Ovary (tissue), 9 donors: Measurements from ENCODE around the gene MAP2K7. TPM values are rescaled to one million over a fixed set of nuclear protein-coding genes. Genes with fewer than 3 reads are reported as not detected.

Experiments used
- DNase-seq, 5 donors: peaks; one replicate each; pipeline ENCODE4 v3.0.0-alpha.2; 2019 to 2020
- H3K27ac ChIP-seq, 2 donors: fragments of 200-600 bp; one replicate each; pipeline versions ENCODE4 v1.5.1 to v1.8.0; 2019 to 2022
- H3K27me3 ChIP-seq: fragments of 200-600 bp; one replicate; pipeline ENCODE4 v1.8.0; 2022
- H3K36me3 ChIP-seq: fragments of 200-600 bp; sonication (generic); one replicate; pipeline ENCODE4 v1.5.1; 2019
- H3K4me1 ChIP-seq: one replicate; pipeline ENCODE4 v1.8.1; 2013; ENCODE audit warnings: mild to moderate bottlenecking, moderate library complexity; ENCODE audit not compliant: insufficient read depth
- H3K4me3 ChIP-seq: fragments of 200-600 bp; sonication (generic); one replicate; pipeline ENCODE4 v1.5.1; 2017
- H3K9me3 ChIP-seq, 2 donors: fragments of 200-600 bp in 1 of 2; sonication (generic) in 1 of 2; one replicate each; pipeline versions ENCODE4 v1.5.1 to v1.8.1; 2013 to 2019; ENCODE audit warnings: mild to moderate bottlenecking in 1 of 2, moderate library complexity in 1 of 2
- EP300 ChIP-seq: sonication (generic); formaldehyde crosslinking; IDR thresholded peaks from one replicate; pipeline ENCODE4 v1.6.1; 2017; ENCODE audit warnings: antibody characterized with exemption
- POLR2A ChIP-seq: fragments of 450-650 bp; IDR thresholded peaks from one replicate; pipeline ENCODE4 v1.6.1; 2017; ENCODE audit warnings: antibody characterized with exemption, mild to moderate bottlenecking, moderate library complexity
- WGBS, 3 donors: extraction: QIAGEN DNeasy Blood & Tissue Kit in 1 of 3; methylation state at CpG; one replicate each; pipeline versions ENCODE4 v1.1.5 to v1.1.7; 2013 to 2017; 5-methylcytosine and 5-hydroxymethylcytosine counted together
- intact Hi-C, 4 donors: fragments of 100-400 bp; cut with DNase I; formaldehyde crosslinking; loops; one replicate each; pipeline versions ENCODE4 v1.11.0 to v1.15.1; 2022 to 2023
- polyA plus RNA-seq, 2 donors: library from polyadenylated mRNA; stranded (reverse); fragments of 200-250 nt in 1 of 2; fragments of 350-450 nt in 1 of 2; fragmentation: Illumina TruSeq in 1 of 2; extraction: RNeasy Lipid Tissue Mini Kit (QIAGEN cat#74804) in 1 of 2; gene quantifications; one replicate each; pipeline ENCODE4 v1.2.3, GENCODE V29; 2013 to 2014
- total RNA-seq, 7 donors: library from RNA; depleted of rRNA in 2 of 7; stranded (reverse); fragments of >200 nt in 2 of 7; fragmentation: NEBNext Ultra II Directional in 3 of 7; extraction: Animal tissue kit (Norgen Biotek cat#: 25700) in 3 of 7; gene quantifications; one replicate each; pipeline versions ENCODE4 v1.1.0 to v1.2.4, GENCODE V29; 2016 to 2023
- TF ChIP-seq, protein P1 (sequence below), 3 donors: fragments of 450-650 bp in 2 of 3; fragments of 200-600 bp in 1 of 3; IDR thresholded peaks; one replicate each; pipeline versions ENCODE4 v1.5.1 to v1.8.0; 2016 to 2022; ENCODE audit warnings: antibody characterized with exemption in 3 of 3, mild to moderate bottlenecking in 1 of 3
- donor health status: DM: no; HTN: no; CAD: no; lungs with moderate emphysema.
- donor health status: DM: no; HTN: no; CAD: no.
- donor health status: Bipolar disorder and iron deficiency.
- donor health status: DM: yes; HTN: yes; CAD: no.
- donor health status: DM: no; HTN: no; CAD: no.
- donor health status: DM: yes; HTN: yes; CAD: no.

Gene MAP2K7
- total and polyA plus RNA-seq, 9 donors = 6.3 to 35.5 (median 26.3) TPM

DNA sequence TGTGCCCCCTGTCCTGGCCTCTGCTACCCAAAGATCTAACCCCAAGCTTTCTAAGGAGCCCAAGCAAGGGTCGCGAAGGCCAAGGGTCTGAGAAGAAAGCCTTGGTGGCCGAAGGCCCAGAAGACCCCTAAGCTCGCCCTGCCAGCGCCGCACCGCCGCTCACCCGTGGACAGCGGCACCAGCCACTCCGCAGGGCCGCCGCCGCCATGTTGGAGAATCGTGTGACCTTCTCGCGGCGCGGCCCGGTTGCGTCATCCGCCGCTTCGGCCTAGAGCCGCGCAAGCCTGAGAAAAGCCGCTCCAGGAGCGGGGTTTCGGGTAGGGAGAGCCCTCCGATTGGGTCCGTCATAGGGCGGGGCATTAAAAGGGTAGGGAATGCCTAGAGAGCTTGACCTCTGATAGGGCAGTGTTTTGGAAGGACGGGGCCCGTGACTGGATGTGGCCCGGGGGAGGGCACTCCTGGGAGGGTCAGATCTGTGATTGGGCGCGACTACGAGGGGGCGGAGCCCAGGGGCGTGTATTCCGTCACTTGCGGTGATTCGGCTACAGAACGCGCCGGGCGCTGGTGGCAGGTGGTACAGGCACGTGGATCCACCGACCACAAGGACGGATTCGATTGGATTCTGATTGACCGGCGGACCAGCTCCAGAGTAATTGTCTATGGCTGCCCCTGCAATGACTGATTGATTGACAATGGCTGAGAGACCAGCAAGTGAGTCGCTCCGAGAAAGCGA lies 39.9 kb downstream of the MAP2K7 start, which contains the start of gene TIMM44:
TIMM44 (minus strand) TSS at position 223 of the 733 bp plus-strand sequence; CDS start at position 208, 15 bp downstream.
- peak; percentile 98 to 99 (median 98) for DNase-seq
- Histone ChIP-seq H3K27me3 (no peaks in the 10 kb centered on the region), H3K4me3 (peak within 1 kb of the TSS; percentile 61), H3K9me3 (no peaks in the 10 kb centered on the region), H3K4me1 (peaks cover 10% of the 10 kb centered on the region), H3K36me3 (no peaks in the 10 kb centered on the region), H3K27ac (peak within 1 kb of the TSS; percentile 97 to 98)
- WGBS, 3 donors = 0% methylated on average over 53 to 56 of the region's 56 CpGs
- intact Hi-C loops = loop anchor here in 3 of 4 donors (1.0 to 10.0 kb wide), 3 partner anchors 61 to 311 kb away; partner anchors contain the start of gene ELAVL1 (in 1 of the 3)
- TF ChIP-seq POLR2A = peak; percentile 63
- TF ChIP-seq EP300 = peak; percentile 75
- TF ChIP-seq, protein P1, sequence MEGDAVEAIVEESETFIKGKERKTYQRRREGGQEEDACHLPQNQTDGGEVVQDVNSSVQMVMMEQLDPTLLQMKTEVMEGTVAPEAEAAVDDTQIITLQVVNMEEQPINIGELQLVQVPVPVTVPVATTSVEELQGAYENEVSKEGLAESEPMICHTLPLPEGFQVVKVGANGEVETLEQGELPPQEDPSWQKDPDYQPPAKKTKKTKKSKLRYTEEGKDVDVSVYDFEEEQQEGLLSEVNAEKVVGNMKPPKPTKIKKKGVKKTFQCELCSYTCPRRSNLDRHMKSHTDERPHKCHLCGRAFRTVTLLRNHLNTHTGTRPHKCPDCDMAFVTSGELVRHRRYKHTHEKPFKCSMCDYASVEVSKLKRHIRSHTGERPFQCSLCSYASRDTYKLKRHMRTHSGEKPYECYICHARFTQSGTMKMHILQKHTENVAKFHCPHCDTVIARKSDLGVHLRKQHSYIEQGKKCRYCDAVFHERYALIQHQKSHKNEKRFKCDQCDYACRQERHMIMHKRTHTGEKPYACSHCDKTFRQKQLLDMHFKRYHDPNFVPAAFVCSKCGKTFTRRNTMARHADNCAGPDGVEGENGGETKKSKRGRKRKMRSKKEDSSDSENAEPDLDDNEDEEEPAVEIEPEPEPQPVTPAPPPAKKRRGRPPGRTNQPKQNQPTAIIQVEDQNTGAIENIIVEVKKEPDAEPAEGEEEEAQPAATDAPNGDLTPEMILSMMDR (IDR thresholded peaks at IDR 0.05) = peak in 1 of 3 donors; percentile 21

- Histone ChIP-seq H3K9me3 (no peaks in the 10 kb centered on the region), H3K27ac (peak overlapping the region in 1 of 2 donors; percentile 97), H3K4me3 (peak overlapping the region; percentile 51), H3K27me3 (no peaks in the 10 kb centered on the region), H3K36me3 (no peaks in the 10 kb centered on the region), H3K4me1 (peaks cover 10% of the 10 kb centered on the region)
- TF ChIP-seq EP300 = no peak
- TF ChIP-seq, protein P1 (IDR thresholded peaks at IDR 0.05) = peak; percentile 84 to 89 (median 87)
- intact Hi-C loops = loop anchor here in 3 of 4 donors (1.0 to 10.0 kb wide), 3 partner anchors 61 to 311 kb away; partner anchors contain the start of gene ELAVL1 (in 1 of the 3)
- DNase-seq = peak; percentile 82 to 89 (median 88)
- WGBS, 3 donors = 26 to 31% (median 27%) methylated on average over 18 of the region's 18 CpGs
Observed at GRCh38 chr19:7944177-7944761, 40.6 kb downstream of the MAP2K7 start.

- Histone ChIP-seq H3K4me1 (no peaks in the 10 kb centered on the region), H3K36me3 (no peaks in the 10 kb centered on the region), H3K27me3 (no peaks in the 10 kb centered on the region), H3K27ac (no peak overlapping the region), H3K9me3 (no peaks in the 10 kb centered on the region), H3K4me3 (no peak overlapping the region)
- DNase-seq = no peak
- WGBS, 3 donors = 95 to 96% (median 96%) methylated on average over 4 of the region's 4 CpGs
- intact Hi-C loops = loop anchor here in 2 of 4 donors (10.0 kb wide), 2 partner anchors 57 to 307 kb away; partner anchors contain the start of gene ELAVL1 (in 1 of the 2)
- TF ChIP-seq, protein P1 (IDR thresholded peaks at IDR 0.05) = no peak
- TF ChIP-seq POLR2A = no peak
- no peak for TF ChIP-seq EP300
Observed at GRCh38 chr19:7947939-7948338, 44.3 kb downstream of the MAP2K7 start.

DNA sequence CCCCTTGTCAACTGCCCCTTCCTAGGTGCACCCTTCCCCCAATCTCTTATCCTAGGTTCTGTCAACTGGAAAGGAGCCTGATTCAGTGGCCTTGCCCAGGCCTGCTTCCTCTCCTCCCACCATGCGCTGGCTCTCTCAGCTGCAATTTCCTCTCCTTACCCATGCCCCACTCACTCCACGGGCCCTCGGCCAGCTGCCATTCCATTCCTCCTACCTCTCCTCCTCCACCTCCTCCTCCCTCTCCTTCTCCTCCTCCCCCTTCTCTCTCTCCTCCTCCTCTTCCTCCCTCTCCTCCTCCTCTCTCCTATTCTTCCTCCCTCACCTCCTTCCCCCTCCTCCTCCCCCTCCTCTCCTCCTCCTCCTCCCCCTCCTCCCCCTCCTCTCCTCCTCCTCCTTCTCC lies 49.4 kb downstream of the MAP2K7 start:
- 8 to 15% (median 12%) methylated on average over 3 of the region's 3 CpGs for WGBS, 3 donors
- H3K36me3 ChIP-seq = no peaks in the 10 kb centered on the region
- intact Hi-C loops = no loop called here
- no peaks in the 10 kb centered on the region for H3K27me3 ChIP-seq
- TF ChIP-seq, protein P1 (IDR thresholded peaks at IDR 0.05) = no peak
- no peak for TF ChIP-seq POLR2A
- no peak for TF ChIP-seq EP300
- H3K4me1 ChIP-seq = peaks cover 3% of the 10 kb centered on the region
- no peaks in the 10 kb centered on the region for H3K9me3 ChIP-seq
- DNase-seq = no peak
- no peak overlapping the region for H3K27ac ChIP-seq
- H3K4me3 ChIP-seq = no peak overlapping the region
